ENCODE data around the gene ARL14EPL. TPM values are rescaled to one million over a fixed set of nuclear protein-coding genes. Genes with fewer than 3 reads are reported as not detected.

Gene ARL14EPL
- total RNA-seq, 1 experiment from 2014 or later = not detected

DNA sequence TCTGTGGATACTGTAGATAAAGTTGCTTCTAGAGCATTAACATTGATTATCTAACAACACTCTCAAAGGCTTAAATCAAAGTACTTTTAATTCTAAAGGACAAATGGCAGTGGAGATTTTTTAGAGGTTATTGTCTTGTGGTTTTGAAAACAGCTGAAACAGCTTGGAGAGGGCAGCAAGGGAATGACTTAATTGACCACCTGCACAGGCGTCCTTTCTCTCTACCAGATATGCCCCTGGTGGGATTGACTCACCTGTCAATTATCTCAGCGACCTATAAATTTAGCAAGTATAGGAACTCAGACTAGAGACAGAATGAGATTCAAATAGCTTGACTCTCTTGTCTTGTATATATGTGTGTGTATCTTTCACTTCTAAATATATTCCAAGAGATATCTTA, 13.5 kb downstream of the ARL14EPL start (continued):
- TF ChIP-seq, protein P1, sequence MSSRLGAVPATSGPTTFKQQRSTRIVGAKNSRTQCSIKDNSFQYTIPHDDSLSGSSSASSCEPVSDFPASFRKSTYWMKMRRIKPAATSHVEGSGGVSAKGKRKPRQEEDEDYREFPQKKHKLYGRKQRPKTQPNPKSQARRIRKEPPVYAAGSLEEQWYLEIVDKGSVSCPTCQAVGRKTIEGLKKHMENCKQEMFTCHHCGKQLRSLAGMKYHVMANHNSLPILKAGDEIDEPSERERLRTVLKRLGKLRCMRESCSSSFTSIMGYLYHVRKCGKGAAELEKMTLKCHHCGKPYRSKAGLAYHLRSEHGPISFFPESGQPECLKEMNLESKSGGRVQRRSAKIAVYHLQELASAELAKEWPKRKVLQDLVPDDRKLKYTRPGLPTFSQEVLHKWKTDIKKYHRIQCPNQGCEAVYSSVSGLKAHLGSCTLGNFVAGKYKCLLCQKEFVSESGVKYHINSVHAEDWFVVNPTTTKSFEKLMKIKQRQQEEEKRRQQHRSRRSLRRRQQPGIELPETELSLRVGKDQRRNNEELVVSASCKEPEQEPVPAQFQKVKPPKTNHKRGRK (CRISPR knock-in tag; IDR thresholded peaks at IDR 0.05; ENCODE audit: borderline replicate concordance) = no peak
- TF ChIP-seq, protein P2, sequence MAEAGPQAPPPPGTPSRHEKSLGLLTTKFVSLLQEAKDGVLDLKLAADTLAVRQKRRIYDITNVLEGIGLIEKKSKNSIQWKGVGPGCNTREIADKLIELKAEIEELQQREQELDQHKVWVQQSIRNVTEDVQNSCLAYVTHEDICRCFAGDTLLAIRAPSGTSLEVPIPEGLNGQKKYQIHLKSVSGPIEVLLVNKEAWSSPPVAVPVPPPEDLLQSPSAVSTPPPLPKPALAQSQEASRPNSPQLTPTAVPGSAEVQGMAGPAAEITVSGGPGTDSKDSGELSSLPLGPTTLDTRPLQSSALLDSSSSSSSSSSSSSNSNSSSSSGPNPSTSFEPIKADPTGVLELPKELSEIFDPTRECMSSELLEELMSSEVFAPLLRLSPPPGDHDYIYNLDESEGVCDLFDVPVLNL (CRISPR knock-in tag; IDR thresholded peaks at IDR 0.05; ENCODE audit: borderline replicate concordance, low read depth) = no peak
- no peak for TF ChIP-seq CREB1 (CRISPR knock-in tag; IDR thresholded peaks at IDR 0.05)
- TF ChIP-seq, protein P3, sequence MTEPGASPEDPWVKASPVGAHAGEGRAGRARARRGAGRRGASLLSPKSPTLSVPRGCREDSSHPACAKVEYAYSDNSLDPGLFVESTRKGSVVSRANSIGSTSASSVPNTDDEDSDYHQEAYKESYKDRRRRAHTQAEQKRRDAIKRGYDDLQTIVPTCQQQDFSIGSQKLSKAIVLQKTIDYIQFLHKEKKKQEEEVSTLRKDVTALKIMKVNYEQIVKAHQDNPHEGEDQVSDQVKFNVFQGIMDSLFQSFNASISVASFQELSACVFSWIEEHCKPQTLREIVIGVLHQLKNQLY (CRISPR knock-in tag; IDR thresholded peaks at IDR 0.05) = no peak
- no peak for TF ChIP-seq SP1 (CRISPR knock-in tag; conservative IDR thresholded peaks at IDR 0.05)

DNA sequence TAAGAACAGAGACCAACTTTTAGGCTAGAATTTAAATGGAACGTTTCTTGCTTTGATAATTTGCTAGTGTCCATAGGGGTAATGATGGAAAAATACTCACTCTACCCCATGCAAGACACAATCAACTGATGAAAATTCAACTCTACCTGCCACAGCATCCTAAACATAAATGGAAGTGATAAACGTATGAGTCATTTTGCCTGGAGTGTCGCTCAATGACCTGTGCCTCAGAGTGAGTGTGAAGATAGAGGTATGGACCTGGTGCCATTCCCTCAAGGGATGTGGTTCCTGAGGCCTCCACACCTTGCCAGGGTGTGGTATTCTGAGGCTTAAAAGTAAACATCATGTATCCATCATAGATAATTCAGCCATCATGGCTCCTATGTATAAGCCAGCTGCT, 14.0 kb downstream of the ARL14EPL start:
- no peak overlapping the region for H3K4me3 Mint-ChIP-seq
- H3K27ac Mint-ChIP-seq = no peak overlapping the region
- H3K27me3 Mint-ChIP-seq (ENCODE audit: low read depth) = no peaks in the 10 kb centered on the region
- no peaks in the 10 kb centered on the region for H3K36me3 Mint-ChIP-seq
- peaks cover 4% of the 10 kb centered on the region for H3K4me1 Mint-ChIP-seq
- DNase-seq (ENCODE audit: low spot score) (no peak), ATAC-seq (no peak)
- POLR2A ChIA-PET = no interaction called here
- TF ChIP-seq FOXP1 (CRISPR knock-in tag; IDR thresholded peaks at IDR 0.05; ENCODE audit: borderline replicate concordance) (no peak), FOXK1 (CRISPR knock-in tag; IDR thresholded peaks at IDR 0.05) (no peak), ZNF671 (CRISPR knock-in tag; IDR thresholded peaks at IDR 0.05) (no peak), GABPB1 (CRISPR knock-in tag; IDR thresholded peaks at IDR 0.05) (no peak), HMGA2 (CRISPR knock-in tag; IDR thresholded peaks at IDR 0.05) (no peak), ETV6 (CRISPR knock-in tag; IDR thresholded peaks at IDR 0.05) (no peak), CREB1 (CRISPR knock-in tag; IDR thresholded peaks at IDR 0.05) (no peak), JAZF1 (CRISPR knock-in tag; IDR thresholded peaks at IDR 0.05) (no peak), ZNF121 (CRISPR knock-in tag; IDR thresholded peaks at IDR 0.05) (no peak), PRRX2 (CRISPR knock-in tag; IDR thresholded peaks at IDR 0.05) (no peak), NFYB (CRISPR knock-in tag; conservative IDR thresholded peaks at IDR 0.05; ENCODE audit: low read depth) (no peak), MXD4 (CRISPR knock-in tag; IDR thresholded peaks at IDR 0.05; ENCODE audit: borderline replicate concordance) (no peak), KAT7 (CRISPR knock-in tag; IDR thresholded peaks at IDR 0.05; ENCODE audit: borderline replicate concordance) (no peak)
- TF ChIP-seq, protein P4, sequence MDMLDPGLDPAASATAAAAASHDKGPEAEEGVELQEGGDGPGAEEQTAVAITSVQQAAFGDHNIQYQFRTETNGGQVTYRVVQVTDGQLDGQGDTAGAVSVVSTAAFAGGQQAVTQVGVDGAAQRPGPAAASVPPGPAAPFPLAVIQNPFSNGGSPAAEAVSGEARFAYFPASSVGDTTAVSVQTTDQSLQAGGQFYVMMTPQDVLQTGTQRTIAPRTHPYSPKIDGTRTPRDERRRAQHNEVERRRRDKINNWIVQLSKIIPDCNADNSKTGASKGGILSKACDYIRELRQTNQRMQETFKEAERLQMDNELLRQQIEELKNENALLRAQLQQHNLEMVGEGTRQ (CRISPR knock-in tag; IDR thresholded peaks at IDR 0.05) = no peak
- TF ChIP-seq, protein P5, sequence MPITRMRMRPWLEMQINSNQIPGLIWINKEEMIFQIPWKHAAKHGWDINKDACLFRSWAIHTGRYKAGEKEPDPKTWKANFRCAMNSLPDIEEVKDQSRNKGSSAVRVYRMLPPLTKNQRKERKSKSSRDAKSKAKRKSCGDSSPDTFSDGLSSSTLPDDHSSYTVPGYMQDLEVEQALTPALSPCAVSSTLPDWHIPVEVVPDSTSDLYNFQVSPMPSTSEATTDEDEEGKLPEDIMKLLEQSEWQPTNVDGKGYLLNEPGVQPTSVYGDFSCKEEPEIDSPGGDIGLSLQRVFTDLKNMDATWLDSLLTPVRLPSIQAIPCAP (CRISPR knock-in tag; IDR thresholded peaks at IDR 0.05) = no peak
- TF ChIP-seq, protein P6, sequence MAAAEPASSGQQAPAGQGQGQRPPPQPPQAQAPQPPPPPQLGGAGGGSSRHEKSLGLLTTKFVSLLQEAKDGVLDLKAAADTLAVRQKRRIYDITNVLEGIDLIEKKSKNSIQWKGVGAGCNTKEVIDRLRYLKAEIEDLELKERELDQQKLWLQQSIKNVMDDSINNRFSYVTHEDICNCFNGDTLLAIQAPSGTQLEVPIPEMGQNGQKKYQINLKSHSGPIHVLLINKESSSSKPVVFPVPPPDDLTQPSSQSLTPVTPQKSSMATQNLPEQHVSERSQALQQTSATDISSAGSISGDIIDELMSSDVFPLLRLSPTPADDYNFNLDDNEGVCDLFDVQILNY (CRISPR knock-in tag; IDR thresholded peaks at IDR 0.05) = no peak
- TF ChIP-seq, protein P7, sequence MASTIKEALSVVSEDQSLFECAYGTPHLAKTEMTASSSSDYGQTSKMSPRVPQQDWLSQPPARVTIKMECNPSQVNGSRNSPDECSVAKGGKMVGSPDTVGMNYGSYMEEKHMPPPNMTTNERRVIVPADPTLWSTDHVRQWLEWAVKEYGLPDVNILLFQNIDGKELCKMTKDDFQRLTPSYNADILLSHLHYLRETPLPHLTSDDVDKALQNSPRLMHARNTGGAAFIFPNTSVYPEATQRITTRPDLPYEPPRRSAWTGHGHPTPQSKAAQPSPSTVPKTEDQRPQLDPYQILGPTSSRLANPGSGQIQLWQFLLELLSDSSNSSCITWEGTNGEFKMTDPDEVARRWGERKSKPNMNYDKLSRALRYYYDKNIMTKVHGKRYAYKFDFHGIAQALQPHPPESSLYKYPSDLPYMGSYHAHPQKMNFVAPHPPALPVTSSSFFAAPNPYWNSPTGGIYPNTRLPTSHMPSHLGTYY (CRISPR knock-in tag; IDR thresholded peaks at IDR 0.05) = no peak
- TF ChIP-seq, protein P8, sequence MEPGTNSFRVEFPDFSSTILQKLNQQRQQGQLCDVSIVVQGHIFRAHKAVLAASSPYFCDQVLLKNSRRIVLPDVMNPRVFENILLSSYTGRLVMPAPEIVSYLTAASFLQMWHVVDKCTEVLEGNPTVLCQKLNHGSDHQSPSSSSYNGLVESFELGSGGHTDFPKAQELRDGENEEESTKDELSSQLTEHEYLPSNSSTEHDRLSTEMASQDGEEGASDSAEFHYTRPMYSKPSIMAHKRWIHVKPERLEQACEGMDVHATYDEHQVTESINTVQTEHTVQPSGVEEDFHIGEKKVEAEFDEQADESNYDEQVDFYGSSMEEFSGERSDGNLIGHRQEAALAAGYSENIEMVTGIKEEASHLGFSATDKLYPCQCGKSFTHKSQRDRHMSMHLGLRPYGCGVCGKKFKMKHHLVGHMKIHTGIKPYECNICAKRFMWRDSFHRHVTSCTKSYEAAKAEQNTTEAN (CRISPR knock-in tag; IDR thresholded peaks at IDR 0.05) = no peak
- CTCF ChIA-PET = no interaction called here
- no peaks in the 10 kb centered on the region for H3K9me3 Mint-ChIP-seq
